SK-MEL-5 (cell line): ENCODE data around the gene MT1B. TPM values are rescaled to one million over a fixed set of nuclear protein-coding genes. Genes with fewer than 3 reads are reported as not detected.
A peak's percentile ranks its signal among the peaks of the same experiment; 100 is the strongest.
"Not testable (repeated sequence)": the region's sequence is repeated elsewhere in the genome, so short reads cannot be mapped to it uniquely, and the experiment has no call there.

Source experiments
- DNase-seq: peaks from one replicate; pipeline ENCODE4 v3.0.0-alpha.2; 2016; ENCODE audit warnings: low read depth, low spot score
- in situ Hi-C: cut with HindIII; loops from 2 replicates; pipeline ENCODE4 v1.10.0; 2016; ENCODE audit warnings: low sequenced_read_pairs, high pct_unique_total_duplicates, low pct_unique_long_range_greater_than_20kb
- total RNA-seq: library from RNA; depleted of rRNA; stranded (reverse); fragments of >200 nt; shearing (Covaris generic); gene quantifications from 2 replicates; pipeline ENCODE4 v1.2.3, GENCODE V29; 2014

The MT1B gene
- total RNA-seq, 1 experiment from 2014 or later, result not detected

DNA sequence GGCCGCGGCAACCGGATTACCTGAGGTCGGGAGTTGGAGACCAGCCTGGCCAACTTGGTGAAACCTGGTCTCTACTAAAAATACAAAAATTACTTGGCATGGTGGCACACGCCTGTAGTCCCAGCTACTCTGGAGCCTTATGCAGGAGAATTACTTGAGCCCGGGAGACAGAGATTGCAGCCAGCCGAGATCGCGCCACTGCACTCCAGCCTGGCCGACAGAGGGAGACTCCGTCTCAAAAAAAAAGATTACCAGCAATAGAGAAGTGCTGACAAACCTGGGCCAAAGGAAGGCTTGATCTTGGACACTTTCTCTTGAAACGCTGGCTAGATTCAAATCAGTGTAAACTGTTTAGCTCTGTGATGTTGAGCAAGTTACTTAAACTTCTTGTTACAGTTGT, 22.2 kb downstream of the MT1B start:
- in situ Hi-C loops, result no loop called here
- DNase-seq, result peak; percentile 62

DNA sequence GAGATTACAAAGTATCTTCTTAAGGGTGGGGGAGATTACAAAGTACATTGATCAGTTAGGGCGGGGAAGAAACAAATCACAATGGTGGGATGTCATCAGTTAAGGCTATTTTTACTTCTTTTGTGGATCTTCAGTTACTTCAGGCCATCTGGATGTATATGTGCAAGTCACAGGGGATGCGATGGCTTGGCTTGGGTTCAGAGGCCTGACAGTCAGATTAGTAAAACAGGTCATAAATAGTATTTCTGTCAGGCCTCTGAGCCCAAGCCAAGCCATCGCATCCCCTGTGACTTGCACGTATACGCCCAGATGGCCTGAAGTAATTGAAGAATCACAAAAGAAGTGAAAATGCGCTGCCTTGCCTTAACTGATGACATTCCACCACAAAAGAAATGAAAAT, 22.9 kb downstream of the MT1B start:
- in situ Hi-C loops, DNase-seq: not testable (repeated sequence)

DNA sequence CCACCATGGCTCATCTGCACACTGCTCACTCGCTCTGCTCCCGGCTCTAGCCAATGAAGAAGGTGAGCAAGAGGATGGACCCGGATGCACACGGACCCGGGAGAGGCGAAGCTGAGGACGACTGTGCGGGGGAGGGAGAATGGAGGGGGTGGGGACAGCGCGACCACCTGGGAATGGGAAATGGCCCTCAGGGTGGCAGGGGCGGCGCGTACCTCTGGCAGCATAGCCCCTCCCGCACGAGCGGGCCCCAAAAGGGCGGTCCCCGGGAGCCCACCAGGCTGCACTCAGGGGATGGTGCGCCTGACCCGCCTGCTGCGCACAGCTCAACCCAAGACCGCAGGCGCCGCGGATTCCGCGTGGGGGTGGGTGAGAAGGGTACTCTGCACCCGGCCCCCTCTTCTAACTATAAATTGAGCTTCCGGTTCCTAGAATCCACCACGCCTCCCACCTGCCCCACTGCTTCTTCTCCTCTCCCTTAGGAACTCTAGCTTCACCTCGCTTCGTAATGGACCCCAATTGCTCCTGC, 24.1 kb downstream of the MT1B start:
- in situ Hi-C loops, result no loop called here
- no peak for DNase-seq

DNA sequence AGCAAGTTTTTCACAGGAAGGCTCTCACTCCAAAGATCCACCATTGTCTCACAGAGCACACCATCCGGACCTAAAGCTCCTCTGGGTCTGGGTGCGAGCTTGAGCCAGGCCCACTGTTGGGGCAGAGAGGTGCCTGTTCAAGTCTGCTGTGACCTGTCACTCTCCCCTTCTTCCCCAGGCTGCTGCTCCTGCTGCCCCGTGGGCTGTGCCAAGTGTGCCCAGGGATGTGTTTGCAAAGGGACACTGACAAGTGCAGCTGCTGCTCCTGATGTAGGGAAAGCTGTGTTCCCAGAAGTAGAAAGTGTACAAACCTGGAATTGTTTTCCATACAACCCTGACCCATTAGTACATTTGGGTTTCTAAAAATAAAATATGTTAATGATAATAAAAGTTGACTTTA, 25.8 kb downstream of the MT1B start:
- no peak for DNase-seq
- in situ Hi-C loops, result no loop called here

DNA sequence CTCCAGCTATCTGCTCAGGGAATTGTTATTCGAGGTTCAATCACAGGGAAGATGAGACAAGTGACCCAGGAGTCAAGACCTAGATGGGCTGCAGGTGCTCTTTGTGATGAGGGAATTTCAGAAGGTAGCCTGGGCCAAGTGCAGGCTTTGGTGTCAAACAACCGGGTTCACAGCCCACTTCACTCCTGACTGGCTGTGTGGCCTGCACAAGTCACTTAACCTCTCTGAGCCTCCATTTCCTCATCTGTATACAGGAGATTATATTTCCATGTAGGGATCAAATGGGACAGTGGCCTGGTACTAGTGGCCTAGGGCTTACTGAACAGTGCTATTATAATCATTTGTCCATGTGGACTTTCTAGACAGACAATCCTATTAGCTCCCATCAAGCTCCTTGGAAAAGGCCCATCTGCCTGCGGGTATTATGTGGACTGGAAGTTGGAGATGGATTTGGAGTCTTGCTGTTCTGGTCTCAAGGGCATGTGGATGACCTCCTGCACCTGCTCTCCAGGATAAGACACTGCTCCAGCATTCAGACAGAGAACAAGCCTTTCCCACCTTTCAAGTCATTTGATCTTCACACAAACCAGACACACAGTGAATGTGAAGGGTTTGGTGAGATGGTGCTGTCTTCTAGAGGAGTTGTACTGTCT, 27.5 kb downstream of the MT1B start:
- in situ Hi-C loops, result no loop called here
- no peak for DNase-seq

DNA sequence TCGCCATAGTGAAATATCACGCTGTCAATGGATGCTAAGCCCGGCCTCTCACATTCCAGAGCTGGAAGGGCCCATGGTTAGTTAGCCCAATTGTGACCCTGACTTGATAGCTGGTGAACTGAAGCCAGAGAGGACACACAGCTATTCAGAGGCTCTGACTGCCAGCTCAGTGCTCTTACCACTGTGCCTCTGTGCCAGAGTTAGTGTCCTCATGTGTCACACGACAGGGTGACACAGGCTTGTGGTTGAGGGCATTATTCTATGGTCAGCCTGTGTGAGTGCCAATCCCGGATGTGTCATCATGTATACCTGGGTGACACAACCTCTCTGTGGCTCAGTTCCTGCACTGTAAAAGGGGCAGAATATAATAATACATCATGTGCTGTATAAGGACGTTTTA, 28.1 kb downstream of the MT1B start:
- in situ Hi-C loops, result no loop called here
- no peak for DNase-seq

DNA sequence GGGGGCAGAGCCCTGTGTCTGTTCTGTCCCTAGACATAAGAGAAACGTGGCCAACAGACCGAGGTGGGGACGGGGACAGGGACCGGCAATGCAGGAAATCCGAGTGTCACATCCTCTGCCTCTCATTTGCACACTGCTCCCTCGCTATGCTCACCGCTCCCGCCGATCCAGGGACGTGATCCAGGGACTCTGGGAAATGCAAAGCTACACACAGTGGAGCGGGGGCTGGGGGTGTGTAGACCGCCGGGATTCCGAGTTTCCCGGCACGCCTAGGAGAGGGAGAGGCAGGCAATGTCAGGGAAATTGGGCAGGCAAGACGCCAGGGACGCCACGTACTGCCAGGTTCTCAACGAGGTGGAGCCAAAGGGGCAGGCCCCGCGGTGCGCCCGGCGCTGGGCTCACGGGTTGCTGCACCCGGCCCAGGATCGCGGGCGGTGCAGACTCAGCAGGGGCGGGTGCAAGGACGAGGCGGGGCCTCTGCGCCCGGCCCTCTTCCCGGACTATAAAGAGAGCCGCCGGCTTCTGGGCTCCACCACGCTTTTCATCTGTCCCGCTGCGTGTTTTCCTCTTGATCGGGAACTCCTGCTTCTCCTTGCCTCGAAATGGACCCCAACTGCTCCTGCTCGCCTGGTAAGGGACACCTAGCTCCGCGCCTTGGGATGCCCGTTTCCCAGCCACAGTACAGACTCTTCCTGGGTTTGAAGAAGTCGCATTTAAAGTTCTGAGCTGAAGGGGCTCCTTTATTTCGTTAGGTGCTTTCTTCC, 30.4 kb downstream of the MT1B start, which contains the start of gene MT1X:
Gene MT1X, plus strand, starts transcription at position 532 of the 764 bp plus-strand sequence. Its CDS starts 71 bp downstream, at position 603.
- peak; percentile 79 for DNase-seq
- in situ Hi-C loops, result no loop called here

DNA sequence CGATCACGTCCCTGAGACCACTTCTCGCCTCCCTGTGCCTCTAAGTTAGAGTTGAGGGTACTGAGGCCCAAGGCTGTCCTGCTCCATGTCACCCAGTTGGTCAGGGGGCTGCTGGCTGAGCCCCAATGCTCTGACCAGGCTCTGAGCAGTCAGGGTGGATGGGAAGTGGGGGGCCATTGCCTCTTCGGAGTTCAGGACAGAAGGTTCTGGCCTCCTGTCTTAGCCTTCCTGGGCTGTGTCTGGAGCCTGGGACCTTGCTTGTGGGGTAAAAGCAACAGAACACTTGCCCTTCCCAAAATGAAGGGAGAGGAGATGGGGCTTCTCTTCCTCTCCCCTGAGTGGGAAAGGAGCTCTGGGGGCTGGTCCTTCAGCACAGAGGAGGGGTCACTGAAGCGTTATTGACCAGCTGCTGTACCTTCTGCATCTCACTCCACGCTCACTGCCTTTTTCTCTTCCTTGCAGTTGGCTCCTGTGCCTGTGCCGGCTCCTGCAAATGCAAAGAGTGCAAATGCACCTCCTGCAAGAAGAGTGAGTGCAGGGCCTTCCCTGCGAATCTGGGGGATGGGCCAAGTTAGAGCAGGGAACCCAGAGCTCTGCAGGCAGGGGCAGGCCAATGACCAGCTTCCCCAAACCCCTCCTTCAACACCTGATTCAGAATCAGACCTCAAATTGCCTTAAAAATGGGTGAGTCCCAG, 31.2 kb downstream of the MT1B start:
- in situ Hi-C loops, result no loop called here
- no peak for DNase-seq

DNA sequence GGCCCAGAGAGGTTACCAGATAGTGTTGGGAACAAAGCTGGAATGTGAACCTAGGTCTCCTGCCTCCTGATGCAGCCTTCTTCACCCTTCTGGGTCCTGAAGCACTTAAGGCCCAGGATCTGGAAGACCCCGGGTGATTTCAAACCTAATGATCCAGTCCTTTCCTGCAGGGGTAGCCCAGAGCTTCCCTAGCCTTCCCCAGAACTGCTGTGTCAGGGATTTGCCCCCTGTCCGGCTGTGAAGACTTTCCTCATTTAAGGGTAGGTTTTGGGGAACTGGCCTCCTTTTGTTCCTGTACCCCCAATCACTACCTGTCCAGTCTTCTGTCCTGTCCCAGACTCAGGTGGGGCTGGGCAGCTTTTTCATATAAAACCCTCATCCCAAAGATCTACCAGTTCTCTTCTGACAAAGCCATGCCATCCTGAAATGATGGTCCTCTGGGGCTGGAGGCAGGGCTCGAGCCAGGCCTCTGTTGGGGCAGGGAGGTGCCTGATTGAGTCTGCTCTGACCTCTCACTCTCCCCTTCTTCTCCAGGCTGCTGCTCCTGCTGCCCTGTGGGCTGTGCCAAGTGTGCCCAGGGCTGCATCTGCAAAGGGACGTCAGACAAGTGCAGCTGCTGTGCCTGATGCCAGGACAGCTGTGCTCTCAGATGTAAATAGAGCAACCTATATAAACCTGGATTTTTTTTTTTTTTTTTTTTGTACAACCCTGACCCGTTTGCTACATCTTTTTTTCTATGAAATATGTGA, 31.9 kb downstream of the MT1B start:
- DNase-seq, result no peak
- in situ Hi-C loops, result no loop called here

DNA sequence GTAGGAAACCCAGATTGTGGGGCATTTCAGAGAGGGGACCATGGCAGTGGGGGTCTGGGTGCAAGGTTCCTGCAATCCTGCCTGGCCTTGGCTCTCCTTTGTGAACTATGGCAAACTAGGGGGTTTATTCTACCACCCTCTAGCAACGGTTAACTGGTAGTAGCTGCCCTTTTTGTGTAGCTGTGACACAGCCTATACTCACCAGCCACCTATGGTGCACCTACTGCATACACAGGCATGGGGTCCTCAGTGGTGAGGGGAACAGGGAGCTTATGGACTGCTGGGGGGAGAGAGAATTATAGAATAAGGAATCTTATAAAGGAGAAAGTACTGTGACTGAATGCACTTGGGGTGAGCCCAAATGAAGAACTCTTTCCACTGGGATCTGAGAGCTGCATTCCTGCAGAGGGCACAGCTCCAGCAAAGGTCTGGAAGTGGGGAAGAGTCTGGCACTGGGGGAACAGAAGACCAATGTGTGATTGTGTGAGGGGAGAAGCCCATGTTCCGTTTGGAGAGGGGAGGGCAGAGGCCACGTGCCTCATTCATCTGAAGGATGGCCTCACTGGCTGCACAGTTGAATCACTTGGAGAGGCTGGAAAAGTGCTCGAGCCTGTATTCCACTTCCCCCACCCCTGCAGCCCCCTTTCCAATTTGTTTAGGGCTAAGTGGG, 32.7 kb downstream of the MT1B start:
- in situ Hi-C loops, result no loop called here
- DNase-seq, result no peak

DNA sequence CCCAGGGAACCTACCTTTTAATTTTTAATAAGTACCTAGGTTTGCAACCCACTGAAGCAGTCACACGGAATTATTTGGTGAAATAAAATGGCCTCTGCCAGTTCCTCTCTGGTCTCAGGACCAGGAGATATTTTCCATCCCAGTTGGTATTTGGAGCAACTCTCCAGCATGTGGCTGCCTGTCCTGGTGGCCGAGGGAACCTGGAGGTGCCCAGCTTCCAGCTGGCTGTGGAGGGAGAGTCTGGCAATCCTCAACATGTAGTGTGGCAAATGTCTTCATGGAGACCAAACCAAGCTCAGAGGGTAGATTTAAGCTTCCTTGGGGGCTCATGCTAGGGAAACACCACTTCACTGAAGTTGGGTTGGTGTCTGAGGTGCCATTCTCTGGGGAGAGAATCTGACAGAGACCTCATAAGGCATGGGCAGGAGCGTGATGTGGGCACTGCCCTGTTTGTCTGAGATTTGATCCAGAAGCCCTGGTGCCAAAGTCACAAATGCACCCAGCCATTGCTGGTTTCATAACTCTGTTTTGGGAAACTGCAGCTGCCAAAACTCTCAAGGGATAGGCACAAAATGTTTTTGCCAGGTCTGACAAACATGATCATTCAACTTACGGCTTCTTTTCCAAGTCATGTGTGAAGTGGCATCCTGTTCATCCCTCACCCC, 33.4 kb downstream of the MT1B start:
- no peak for DNase-seq
- in situ Hi-C loops, result no loop called here

DNA sequence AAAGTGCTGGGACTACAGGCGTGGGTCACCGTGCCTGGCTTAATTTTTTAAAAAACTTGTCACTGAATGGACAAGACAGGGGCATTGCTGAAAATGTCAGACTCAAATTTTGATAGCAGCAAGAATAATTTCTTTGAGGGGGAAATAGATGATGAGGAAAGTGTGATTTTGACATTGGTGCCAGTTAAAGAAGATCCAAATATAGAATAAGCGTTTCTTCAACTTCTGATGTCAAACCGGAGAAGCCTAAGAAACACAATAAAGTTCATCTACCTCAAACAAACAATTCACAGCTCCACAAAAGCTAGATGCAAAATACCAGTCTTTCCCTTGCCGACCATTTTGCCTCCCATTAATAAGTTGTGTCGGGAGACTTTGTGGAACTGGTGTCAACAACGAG, 35.1 kb downstream of the MT1B start:
- DNase-seq, result no peak
- in situ Hi-C loops, result no loop called here

DNA sequence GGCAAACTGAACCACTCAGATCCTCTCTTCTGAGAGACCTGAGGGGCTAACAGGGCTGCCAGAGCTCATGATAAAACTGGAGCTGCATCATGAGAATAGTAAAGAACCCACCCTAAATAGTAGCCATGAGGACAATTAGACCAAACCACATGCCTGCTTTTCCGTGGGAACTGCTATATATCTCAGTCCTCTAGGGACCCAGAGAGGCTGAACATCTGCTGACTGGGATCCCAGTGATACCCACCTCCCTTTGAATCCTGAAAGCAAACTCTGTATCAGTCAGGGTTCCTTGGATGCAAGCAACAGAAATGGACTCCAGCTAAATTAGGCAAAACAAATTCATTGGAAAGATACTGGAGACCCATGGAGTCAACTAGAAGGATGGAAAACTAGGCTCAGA, 37.1 kb downstream of the MT1B start:
- in situ Hi-C loops, result no loop called here
- DNase-seq, result peak; percentile 22

DNA sequence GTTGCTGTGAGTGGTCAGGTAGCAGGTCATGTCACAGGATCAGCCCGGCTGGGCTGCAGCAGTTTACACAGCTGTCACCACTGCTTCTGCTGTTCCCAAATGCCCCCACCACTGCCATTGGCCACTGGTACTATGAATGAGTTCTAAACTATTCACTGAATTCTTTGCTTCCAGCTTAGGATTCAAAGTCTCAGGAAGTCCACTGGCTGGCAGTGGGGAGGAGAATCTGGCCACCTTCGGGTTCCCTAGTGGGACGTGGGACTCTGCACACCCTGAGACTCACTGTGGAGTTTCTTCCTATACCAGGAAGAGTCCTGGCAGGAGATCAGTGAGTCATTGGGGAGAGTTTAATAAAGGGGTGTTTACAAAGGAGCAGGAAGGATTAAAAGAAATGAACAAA, 37.5 kb downstream of the MT1B start:
- no peak for DNase-seq
- in situ Hi-C loops, result no loop called here

DNA sequence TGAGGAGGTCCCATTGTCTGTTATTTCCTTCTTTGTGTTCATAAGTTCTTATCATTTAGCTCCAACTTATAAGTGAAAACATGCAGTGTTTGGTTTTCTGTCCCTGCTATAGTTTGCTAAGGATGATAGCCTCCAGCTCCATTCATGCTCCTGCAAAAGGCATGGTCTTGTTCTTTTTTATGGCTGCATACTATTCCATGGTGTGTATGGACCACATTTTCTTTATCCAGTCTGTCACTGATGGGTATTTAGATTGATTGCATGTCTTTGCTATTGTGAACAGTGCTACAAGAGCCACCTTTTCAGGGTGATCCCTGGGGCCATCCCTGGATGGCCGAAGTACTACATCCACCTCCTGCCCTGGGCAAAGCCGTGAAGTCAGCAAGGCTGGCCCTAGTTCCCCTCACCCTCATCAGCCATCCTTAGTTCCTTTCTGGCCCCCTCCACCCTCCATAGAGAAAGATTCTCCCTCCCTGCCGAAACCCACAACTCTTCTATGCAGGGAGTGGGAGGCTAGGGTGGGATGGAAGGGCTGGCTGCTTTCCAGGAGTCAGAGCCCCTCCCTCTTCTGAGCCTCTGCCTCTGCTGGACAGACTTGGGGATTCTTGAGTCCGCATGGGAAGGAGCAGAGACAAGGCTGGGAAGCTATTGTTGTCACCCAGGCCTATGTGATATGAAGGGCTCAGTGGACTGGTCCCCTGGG, 38.9 kb downstream of the MT1B start:
- in situ Hi-C loops, result no loop called here
- DNase-seq, result no peak

DNA sequence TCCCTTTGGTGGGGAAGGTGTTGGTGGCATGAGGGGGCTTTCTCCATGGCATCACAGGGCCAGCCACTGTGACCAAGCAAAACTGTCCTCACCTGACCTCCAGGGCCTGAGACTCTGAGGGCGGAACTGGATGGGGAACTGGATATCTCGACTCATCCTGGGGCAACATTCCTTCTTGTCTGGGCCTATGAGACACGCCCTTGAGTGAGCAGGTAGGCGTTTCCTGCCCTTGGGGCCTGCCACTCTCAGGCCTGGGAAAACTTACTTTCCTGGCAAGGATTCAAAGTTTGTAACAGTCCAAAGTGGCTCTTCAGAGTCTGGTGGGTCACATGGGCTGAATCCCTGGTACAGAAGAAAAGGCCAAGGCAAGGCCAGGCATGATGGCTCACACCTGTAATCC, 40.2 kb downstream of the MT1B start:
- DNase-seq, result no peak
- in situ Hi-C loops, result no loop called here
